HG03095 (cell line): ENCODE data around the gene RNU6-1.

ENCODE experiments used
- ATAC-seq: cut with Tn5 transposase; IDR thresholded peaks from one replicate; pipeline ENCODE4 v1.9.1; 2021; ENCODE audit warnings: moderate library complexity; ENCODE audit not compliant: unreplicated experiment

RNU6-1 gene

DNA sequence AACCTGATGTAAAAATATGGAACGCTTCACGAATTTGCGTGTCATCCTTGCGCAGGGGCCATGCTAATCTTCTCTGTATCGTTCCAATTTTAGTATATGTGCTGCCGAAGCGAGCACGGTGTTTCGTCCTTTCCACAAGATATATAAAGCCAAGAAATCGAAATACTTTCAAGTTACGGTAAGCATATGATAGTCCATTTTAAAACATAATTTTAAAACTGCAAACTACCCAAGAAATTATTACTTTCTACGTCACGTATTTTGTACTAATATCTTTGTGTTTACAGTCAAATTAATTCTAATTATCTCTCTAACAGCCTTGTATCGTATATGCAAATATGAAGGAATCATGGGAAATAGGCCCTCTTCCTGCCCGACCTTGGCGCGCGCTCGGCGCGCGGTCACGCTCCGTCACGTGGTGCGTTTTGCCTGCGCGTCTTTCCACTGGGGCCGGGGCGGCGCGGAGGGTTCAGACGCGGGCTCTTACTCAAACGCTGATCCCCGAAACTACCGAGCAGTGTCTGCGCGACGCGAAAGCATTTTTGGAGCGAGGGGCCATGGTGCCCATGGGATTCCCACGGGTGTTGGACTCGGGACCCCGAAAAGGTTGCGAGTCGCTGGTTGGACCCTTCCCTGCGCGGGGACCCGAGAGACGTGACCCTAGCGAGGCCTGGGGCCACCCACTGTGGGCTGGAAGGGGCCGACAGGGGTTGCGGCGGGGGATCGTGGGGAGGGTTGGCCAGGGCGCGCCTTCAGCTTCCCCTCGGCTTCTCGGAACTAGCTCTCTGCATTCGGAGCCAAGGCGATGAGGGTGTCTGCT lies at the start of gene RNU6-1:
TSS of gene RNU6-1 (minus strand) at position 117 of the 820 bp plus-strand sequence.
- ATAC-seq: peak; percentile 65

- no peak for ATAC-seq
Observed at GRCh38 chr15:67887776-67888175, 47.9 kb upstream of the RNU6-1 start.

- ATAC-seq: no peak
Observed at GRCh38 chr15:67885861-67886260, 46.0 kb upstream of the RNU6-1 start.

- ATAC-seq: no peak
Observed at GRCh38 chr15:67885175-67885523, 45.3 kb upstream of the RNU6-1 start.

GRCh38 chr15:67884514-67885174 lies 44.8 kb upstream of the RNU6-1 start:
- no peak for ATAC-seq

DNA sequence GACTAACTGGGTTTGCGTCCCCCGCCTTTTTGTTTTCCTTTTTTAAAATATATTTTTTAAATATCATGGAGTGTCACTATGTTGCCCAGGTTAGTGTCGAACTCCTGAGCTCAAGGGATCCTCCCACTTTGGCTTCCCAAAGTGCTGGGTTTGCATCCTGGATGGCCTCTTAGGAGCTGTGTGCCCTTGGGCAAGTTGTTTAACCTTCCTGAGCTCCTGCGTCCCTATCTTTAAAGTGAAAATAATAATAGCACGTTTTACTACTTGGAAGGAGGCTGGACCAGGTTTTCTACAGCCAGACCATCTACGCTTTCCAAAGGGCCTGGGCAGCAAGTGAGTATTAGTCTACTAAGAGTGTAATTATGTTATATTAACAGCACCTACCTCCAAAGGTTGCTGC lies 44.2 kb upstream of the RNU6-1 start:
- ATAC-seq: no peak

DNA sequence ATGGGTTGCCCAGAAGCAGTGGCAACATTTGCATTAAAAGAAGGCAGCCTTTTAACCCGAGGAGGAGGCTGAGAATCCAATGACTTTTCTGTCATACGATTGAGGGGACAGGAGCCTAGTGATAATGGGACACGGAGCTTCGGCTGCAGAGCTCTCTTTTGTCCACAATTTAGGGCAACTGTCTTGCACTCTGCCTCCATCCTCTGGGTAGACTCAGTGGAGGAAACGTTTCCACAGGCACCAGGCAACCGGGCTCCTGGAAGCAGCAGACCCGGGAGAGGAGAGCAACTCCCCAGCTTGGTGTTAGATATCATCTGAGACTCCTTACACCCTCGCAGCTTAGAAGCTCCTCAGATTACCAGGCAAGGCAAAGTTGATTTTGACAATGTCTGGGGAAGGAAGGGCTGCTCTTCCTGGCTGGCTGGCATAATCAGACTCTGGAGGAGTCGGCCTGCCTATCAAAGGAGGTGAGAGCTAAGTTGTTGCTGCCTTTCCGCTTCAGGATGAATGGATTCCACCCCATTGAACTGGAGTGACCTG lies 43.5 kb upstream of the RNU6-1 start:
- ATAC-seq: no peak

GRCh38 chr15:67882487-67883233 lies 42.8 kb upstream of the RNU6-1 start:
- ATAC-seq: no peak

DNA sequence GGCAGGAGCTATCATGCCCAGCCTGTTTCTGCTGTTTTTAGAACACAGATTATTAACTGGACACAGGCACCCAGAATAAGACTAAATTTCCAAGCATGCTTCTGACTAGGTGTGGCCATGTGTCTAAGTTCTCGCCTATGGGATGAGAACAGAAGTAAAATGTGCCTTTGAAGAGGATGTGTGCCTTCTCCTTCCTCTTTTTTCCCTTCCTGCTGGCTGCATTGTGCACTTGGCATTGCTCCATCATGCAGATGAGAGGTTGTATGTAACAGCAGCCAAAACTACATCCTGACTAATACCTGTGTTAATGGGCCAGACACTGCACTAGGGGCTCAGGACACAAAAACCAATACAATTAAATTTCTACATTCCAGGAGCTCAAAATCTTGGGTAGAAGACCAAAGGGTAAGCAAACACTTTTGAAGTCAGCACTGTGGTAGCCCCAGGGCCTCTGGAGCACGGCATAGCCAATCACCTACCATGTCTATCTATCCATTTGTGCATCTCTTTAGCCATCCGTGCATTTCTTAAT lies 40.9 kb upstream of the RNU6-1 start:
- ATAC-seq: no peak

DNA sequence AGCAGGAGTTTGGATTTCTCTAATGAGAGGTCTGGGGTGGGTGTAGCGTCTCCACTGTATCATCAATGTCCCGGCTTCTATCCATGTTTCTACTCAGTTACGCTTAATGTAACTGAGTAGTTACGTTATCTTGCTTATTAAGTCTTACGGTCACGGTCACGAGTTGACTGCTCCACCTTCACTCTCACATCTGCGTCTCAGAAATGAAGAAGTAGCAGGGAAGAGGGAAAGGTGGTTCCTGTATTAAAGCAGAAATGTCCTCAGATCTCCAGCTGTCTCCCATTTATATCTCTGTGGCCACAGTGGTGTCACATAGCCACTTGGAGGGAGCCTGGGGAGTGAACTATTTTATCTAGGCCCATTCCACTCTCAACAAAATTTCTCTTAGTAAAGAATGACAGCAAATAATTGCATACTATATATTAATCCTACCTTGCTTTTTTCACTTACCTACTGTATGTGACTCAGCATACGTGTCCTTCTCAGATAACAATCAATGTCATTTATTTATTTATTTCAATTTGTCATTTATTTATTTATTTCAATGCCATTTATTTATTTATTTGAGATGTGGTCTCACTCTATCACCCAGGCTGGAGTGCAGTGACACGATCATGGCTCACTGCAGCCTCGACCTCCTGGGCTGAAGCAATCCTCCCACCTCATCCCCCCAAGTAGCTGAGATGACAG lies 39.7 kb upstream of the RNU6-1 start:
- ATAC-seq: no peak

- ATAC-seq: no peak
Observed at GRCh38 chr15:67878712-67879206, 38.9 kb upstream of the RNU6-1 start.

GRCh38 chr15:67873777-67874176 lies 33.9 kb upstream of the RNU6-1 start:
- no peak for ATAC-seq

- ATAC-seq: no peak
Observed at GRCh38 chr15:67870868-67871408, 31.1 kb upstream of the RNU6-1 start.

DNA sequence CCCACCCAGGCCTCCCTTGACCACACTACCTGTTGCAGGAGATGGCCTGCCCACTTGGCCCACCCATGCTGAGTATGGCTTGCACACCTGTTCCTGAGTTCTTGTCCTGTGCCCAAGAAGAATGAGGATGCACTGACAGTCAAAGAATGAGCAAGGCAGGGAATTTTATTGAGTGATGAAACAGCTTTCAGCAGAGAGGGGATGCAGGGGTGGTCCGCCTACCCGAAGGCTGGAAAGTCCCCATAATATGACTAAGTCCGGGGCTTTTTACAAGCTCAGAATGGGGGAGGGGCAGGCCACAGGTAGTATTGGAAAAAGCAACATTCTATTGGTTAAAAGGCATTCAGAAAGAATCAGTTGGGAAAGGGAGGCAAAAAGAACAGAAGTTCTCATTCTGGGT lies 29.9 kb upstream of the RNU6-1 start:
- no peak for ATAC-seq

- no peak for ATAC-seq
Observed at GRCh38 chr15:67865766-67866165, 25.9 kb upstream of the RNU6-1 start.

DNA sequence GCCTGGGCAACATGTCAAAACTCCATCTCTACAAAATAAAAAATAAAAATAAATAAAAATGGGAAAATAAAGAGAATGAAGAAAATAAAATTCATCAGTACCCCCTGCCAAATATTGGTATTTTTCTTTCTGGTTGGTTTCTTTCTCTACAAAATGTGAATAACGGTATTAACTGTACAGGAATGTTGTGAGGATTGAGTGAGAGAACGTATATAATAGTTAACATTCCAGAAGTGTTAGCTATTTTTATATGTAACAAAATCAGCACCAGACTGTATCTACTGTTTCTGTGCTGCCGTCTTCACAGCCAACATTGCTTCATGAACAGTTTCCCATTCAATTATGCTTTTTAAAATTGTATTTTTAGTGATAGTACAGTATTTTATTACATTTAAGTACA lies 25.5 kb upstream of the RNU6-1 start:
- no peak for ATAC-seq

GRCh38 chr15:67863442-67863987 lies 23.7 kb upstream of the RNU6-1 start:
- ATAC-seq: peak; percentile 68

DNA sequence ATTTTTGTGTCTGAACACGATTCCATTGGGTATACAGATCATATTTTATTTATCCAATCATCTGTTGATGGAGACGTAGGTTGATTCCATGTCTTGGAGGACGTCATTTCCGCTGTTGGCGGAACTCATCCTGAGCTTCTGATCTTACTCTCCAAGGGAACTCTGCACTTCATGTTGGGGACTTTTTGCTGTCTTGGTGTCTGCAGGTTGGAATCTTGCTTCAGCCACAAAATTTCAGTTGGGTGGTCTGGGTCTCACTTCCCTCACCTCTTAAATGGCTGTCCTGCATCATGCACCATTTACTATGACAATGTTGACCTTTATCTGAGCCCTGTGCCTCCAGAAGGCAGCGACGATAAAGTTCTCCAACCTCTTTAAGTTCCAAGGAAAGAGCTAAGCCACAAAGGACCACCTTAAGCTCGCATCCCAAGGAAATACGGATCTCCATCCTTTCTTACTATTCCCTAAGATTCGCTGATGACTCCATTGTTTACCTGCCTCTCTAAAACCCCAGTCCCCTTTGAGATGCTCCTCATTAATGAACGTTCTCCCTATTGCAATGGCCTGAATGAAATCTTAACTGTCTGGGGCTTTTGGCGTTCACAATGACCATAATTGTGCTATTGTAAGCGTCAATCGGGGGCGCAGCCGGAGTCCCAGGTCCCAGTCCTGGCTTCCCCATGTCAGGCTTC lies 23.1 kb upstream of the RNU6-1 start:
- ATAC-seq: peak; percentile 44

GRCh38 chr15:67861983-67862382 lies 22.1 kb upstream of the RNU6-1 start:
- ATAC-seq: no peak
